ENCODE measurements around the gene PSAP.
"Not testable (repeated sequence)": the region's sequence is repeated elsewhere in the genome, so short reads cannot be mapped to it uniquely, and the experiment has no call there.

Gene PSAP

DNA sequence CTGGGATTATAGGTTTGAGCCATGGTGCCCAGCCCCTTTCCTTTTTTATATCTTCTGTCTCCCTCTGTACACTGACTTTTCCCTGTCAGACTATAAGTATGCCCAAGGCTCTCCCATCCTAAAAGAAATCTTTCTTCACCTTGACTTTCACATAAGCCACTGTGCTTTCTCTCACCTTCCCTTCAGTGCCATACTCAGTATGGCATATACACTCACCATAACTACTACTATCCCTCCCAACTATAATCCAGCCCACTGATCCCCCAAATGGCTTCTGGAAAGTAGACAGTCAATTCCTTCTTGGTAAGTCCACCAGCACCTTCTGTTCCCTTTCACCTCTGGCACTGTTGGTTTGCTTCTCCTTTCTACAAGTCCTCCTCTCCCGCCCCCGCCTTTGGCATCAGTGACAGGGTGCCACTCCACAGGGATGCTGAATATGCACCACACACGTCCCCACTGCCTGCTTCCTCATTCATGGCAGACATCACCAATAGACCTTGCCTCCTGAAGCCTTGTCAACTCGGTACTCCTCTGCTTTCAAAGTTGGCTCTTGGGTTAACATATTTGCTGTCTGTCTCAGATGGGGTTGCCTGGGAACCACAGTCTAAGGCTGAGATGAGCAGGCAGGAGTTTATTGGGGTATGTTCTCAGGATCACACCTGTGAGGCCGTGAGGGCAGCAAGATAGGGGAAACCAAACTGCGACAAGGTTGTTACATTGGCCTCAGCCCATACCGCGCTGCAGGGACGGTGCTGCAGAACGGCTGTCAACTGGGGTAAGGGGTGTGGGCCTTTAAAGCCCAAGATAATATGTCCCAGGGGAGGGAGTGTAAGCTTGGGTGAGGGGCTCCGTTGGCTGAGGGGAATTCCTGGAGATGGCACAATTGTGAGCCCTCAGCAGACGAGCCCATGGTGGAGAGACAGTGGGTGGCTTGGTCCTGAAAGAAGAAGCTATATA, 7.2 kb upstream of the PSAP start:
- H3K27ac ChIP-seq (ENCODE audit: low read length) = no peak overlapping the region
- H3K4me1 ChIP-seq (ENCODE audit: low read length) = peaks cover 20% of the 10 kb centered on the region
- H3K9ac ChIP-seq (ENCODE audit: low read length) = no peak overlapping the region
- H3K36me3 ChIP-seq (replicated peaks; ENCODE audit: low read depth, low read length) = no peaks in the 10 kb centered on the region
- no peaks in the 10 kb centered on the region for H3K9me3 ChIP-seq (ENCODE audit: insufficient read depth, low read length)
- H3K79me2 ChIP-seq (ENCODE audit: low read length) = no peaks in the 10 kb centered on the region
- no peaks in the 10 kb centered on the region for H4K20me1 ChIP-seq (ENCODE audit: insufficient read depth, low read length)
- no peaks in the 10 kb centered on the region for H3K27me3 ChIP-seq (ENCODE audit: low read depth, low read length)
- H3K4me3 ChIP-seq (ENCODE audit: low read length) = no peak overlapping the region
- H2AFZ ChIP-seq (ENCODE audit: low read depth, low read length) = no peak overlapping the region
- TF ChIP-seq, protein P1, sequence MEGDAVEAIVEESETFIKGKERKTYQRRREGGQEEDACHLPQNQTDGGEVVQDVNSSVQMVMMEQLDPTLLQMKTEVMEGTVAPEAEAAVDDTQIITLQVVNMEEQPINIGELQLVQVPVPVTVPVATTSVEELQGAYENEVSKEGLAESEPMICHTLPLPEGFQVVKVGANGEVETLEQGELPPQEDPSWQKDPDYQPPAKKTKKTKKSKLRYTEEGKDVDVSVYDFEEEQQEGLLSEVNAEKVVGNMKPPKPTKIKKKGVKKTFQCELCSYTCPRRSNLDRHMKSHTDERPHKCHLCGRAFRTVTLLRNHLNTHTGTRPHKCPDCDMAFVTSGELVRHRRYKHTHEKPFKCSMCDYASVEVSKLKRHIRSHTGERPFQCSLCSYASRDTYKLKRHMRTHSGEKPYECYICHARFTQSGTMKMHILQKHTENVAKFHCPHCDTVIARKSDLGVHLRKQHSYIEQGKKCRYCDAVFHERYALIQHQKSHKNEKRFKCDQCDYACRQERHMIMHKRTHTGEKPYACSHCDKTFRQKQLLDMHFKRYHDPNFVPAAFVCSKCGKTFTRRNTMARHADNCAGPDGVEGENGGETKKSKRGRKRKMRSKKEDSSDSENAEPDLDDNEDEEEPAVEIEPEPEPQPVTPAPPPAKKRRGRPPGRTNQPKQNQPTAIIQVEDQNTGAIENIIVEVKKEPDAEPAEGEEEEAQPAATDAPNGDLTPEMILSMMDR (IDR thresholded peaks at IDR 0.05; ENCODE audit: low read depth, low read length) = no peak
- TF ChIP-seq EZH2phosphoT487 (IDR thresholded peaks at IDR 0.05; ENCODE audit: low read depth) = no peak
- no peak overlapping the region for H3K4me2 ChIP-seq (ENCODE audit: low read length)

DNA sequence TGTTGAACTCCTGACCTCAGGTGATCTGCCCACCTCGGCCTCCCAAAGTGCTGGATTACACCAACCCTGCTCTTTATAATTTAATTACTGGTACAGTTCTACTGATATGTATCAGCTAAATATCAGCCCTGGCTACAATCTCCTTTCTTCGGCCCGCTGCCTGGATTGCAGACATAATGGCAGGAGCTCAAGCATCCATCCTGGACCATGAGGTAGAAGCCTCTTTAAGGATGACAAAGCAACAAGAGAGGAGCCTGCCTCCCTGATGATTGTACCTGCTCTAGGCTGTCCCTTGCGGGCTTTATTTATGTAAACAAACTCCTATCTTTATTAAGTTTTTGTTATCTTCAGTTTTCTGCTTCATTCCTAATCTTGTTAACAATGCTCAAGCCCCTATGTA, 5.6 kb upstream of the PSAP start:
- H3K79me2 ChIP-seq (ENCODE audit: low read length) = no peaks in the 10 kb centered on the region
- H3K9ac ChIP-seq (ENCODE audit: low read length) = no peak overlapping the region
- no peak overlapping the region for H3K4me2 ChIP-seq (ENCODE audit: low read length)
- no peak overlapping the region for H3K27ac ChIP-seq (ENCODE audit: low read length)
- no peak overlapping the region for H2AFZ ChIP-seq (ENCODE audit: low read depth, low read length)
- peaks cover 31% of the 10 kb centered on the region for H3K4me1 ChIP-seq (ENCODE audit: low read length)
- H4K20me1 ChIP-seq (ENCODE audit: insufficient read depth, low read length) = no peaks in the 10 kb centered on the region
- H3K9me3 ChIP-seq (ENCODE audit: insufficient read depth, low read length) = no peaks in the 10 kb centered on the region
- no peak overlapping the region for H3K4me3 ChIP-seq (ENCODE audit: low read length)
- no peaks in the 10 kb centered on the region for H3K27me3 ChIP-seq (ENCODE audit: low read depth, low read length)
- no peaks in the 10 kb centered on the region for H3K36me3 ChIP-seq (replicated peaks; ENCODE audit: low read depth, low read length)
- TF ChIP-seq, protein P1 (IDR thresholded peaks at IDR 0.05; ENCODE audit: low read depth, low read length) = no peak
- no peak for TF ChIP-seq EZH2phosphoT487 (IDR thresholded peaks at IDR 0.05; ENCODE audit: low read depth)

DNA sequence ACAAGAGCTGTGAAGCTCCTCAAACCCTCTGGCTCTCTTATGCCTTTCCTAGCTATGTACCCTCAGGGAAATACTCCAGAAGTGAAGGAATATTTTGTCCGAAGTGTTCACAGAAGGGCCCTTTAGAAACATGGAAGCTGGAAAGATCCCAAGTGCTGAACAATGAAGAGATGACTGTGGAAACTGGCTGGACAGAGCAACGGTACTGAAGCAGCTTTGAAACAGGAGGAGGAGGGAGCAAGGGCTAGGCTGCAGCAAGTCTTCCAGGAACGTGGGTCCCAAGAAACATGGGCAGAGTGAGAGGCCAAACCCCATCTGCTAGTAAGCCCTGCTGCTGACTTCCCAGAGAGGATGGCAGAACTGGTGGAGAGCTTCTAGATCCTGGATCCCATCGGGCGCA, 3.0 kb upstream of the PSAP start:
- peaks cover 7% of the 10 kb centered on the region; the same call in 1 of the 2 replicates for H4K20me1 ChIP-seq (ENCODE audit: insufficient read depth, low read length)
- peaks cover 17% of the 10 kb centered on the region for H3K79me2 ChIP-seq (ENCODE audit: low read length)
- H3K4me2 ChIP-seq (ENCODE audit: low read length) = no peak overlapping the region
- no peak overlapping the region for H3K4me3 ChIP-seq (ENCODE audit: low read length)
- no peak overlapping the region for H3K9ac ChIP-seq (ENCODE audit: low read length)
- no peaks in the 10 kb centered on the region for H3K36me3 ChIP-seq (replicated peaks; ENCODE audit: low read depth, low read length)
- no peak overlapping the region for H3K27ac ChIP-seq (ENCODE audit: low read length)
- no peak overlapping the region for H2AFZ ChIP-seq (ENCODE audit: low read depth, low read length)
- TF ChIP-seq, protein P1 (IDR thresholded peaks at IDR 0.05; ENCODE audit: low read depth, low read length) = no peak
- TF ChIP-seq EZH2phosphoT487 (IDR thresholded peaks at IDR 0.05; ENCODE audit: low read depth) = no peak
- no peaks in the 10 kb centered on the region for H3K27me3 ChIP-seq (ENCODE audit: low read depth, low read length)
- H3K4me1 ChIP-seq (ENCODE audit: low read length) = peaks cover 13% of the 10 kb centered on the region
- no peaks in the 10 kb centered on the region for H3K9me3 ChIP-seq (ENCODE audit: insufficient read depth, low read length)

DNA sequence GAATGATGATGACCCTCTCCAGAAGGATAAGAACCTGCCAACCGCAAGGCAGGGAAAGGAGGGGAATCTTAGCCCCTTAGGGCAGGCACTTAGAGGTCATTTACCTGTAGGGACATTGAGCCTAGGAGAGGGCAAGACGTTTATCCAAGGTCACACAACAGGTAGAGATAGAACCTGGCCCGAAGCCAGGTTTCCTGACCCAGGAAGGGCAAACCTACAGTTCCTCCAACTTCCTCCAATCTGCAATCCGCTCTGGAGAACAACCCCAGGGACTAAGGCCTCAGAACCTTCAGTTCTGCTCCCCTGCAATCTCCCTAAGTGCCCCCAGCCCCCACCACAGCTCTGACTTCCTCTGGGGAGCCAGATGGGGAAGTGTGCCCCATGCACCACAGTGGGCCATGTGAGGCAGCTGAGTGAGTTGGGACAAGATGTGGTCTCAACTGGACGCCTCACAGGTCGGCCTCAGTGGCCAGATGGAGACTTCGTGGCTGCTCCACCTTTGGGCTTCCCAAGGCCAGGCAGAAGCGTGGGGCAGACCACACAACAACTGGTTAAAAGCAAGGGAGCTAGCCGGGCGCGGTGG, 1.4 kb upstream of the PSAP start:
- Histone ChIP-seq H3K4me1 (ENCODE audit: low read length) (peaks cover 13% of the 10 kb centered on the region), H3K27ac (ENCODE audit: low read length) (no peak overlapping the region), H3K36me3 (replicated peaks; ENCODE audit: low read depth, low read length) (no peaks in the 10 kb centered on the region), H3K4me2 (ENCODE audit: low read length) (peak overlapping the region; percentile 77), H3K9me3 (ENCODE audit: insufficient read depth, low read length) (no peaks in the 10 kb centered on the region), H3K4me3 (ENCODE audit: low read length) (no peak overlapping the region), H2AFZ (ENCODE audit: low read depth, low read length) (peak overlapping the region; percentile 54; the same call in 1 of the 2 replicates), H4K20me1 (ENCODE audit: insufficient read depth, low read length) (peaks cover 21% of the 10 kb centered on the region), H3K27me3 (ENCODE audit: low read depth, low read length) (no peaks in the 10 kb centered on the region), H3K79me2 (ENCODE audit: low read length) (peaks cover 25% of the 10 kb centered on the region), H3K9ac (ENCODE audit: low read length) (no peak overlapping the region)
- TF ChIP-seq EZH2phosphoT487 (IDR thresholded peaks at IDR 0.05; ENCODE audit: low read depth) = no peak
- TF ChIP-seq, protein P1 (IDR thresholded peaks at IDR 0.05; ENCODE audit: low read depth, low read length) = no peak

GRCh38 chr10:71851465-71852095, 529 bp upstream of the PSAP start:
- peaks cover 25% of the 10 kb centered on the region for H3K79me2 ChIP-seq (ENCODE audit: low read length)
- not testable (repeated sequence) for H3K27me3 ChIP-seq (ENCODE audit: low read depth, low read length); H3K9me3 ChIP-seq (ENCODE audit: insufficient read depth, low read length); H3K36me3 ChIP-seq (replicated peaks; ENCODE audit: low read depth, low read length)
- peaks cover 23% of the 10 kb centered on the region for H4K20me1 ChIP-seq (ENCODE audit: insufficient read depth, low read length)
- peak overlapping the region; percentile 96 for H3K4me3 ChIP-seq (ENCODE audit: low read length)
- H3K27ac ChIP-seq (ENCODE audit: low read length) = peak overlapping the region; percentile 34; the same call in 1 of the 2 replicates
- peak overlapping the region; percentile 65 for H3K9ac ChIP-seq (ENCODE audit: low read length)
- peaks cover 13% of the 10 kb centered on the region for H3K4me1 ChIP-seq (ENCODE audit: low read length)
- peak overlapping the region; percentile 83 for H2AFZ ChIP-seq (ENCODE audit: low read depth, low read length)
- H3K4me2 ChIP-seq (ENCODE audit: low read length) = peak overlapping the region; percentile 77

All from OCI-LY3 (cell line).